WTC11 (cell line): ENCODE results near the gene ZNF20. TPM values are rescaled to one million over a fixed set of nuclear protein-coding genes. Genes with fewer than 3 reads are reported as not detected.
A peak's percentile ranks its signal among the peaks of the same experiment; 100 is the strongest.

Experiments used
- ATAC-seq: fragments of 200-7000 bp; cut with Tn5 transposase; 2 replicates; pipeline ENCODE4 v1.10.0; 2021; ENCODE audit warnings: mild to moderate bottlenecking, moderate library complexity
- CTCF ChIA-PET: fragments of 300-600 bp; sonication (Branson Sonifier 250); formaldehyde crosslinking; loops from one replicate; lab custom pipeline; 2021; ENCODE audit warnings: antibody characterized with exemption; lab: Charles Lee
- POLR2A ChIA-PET: fragments of 350-600 bp; sonication (Branson Sonifier 250); formaldehyde crosslinking; loops from one replicate; lab custom pipeline; 2021; ENCODE audit warnings: antibody characterized with exemption; lab: Charles Lee
- DNase-seq: peaks from one replicate; pipeline ENCODE4 v3.0.0; 2021; ENCODE audit warnings: low spot score
- H3K27ac Mint-ChIP-seq: 2 replicates; pipeline ENCODE4 v1.8.0; 2021; ENCODE audit warnings: mixed read lengths
- H3K27me3 Mint-ChIP-seq: 2 replicates; pipeline ENCODE4 v1.8.0; 2021; ENCODE audit warnings: low read depth, mild to moderate bottlenecking, moderate library complexity, mixed read lengths
- H3K36me3 Mint-ChIP-seq: 2 replicates; pipeline ENCODE4 v1.8.0; 2021; ENCODE audit warnings: mixed read lengths
- H3K4me1 Mint-ChIP-seq: 2 replicates; pipeline ENCODE4 v1.8.0; 2022; ENCODE audit warnings: mixed read lengths
- H3K4me3 Mint-ChIP-seq: 2 replicates; pipeline ENCODE4 v1.8.0; 2021; ENCODE audit warnings: mild to moderate bottlenecking, moderate library complexity, mixed read lengths
- H3K9me3 Mint-ChIP-seq: 2 replicates; pipeline ENCODE4 v1.8.0; 2021; ENCODE audit warnings: mixed read lengths
- ARID4B ChIP-seq: sonication (generic); formaldehyde crosslinking; IDR thresholded peaks from 2 replicates; pipeline ENCODE4 v1.8.0; 2023; ENCODE audit warnings: missing genetic modification reagents, mild to moderate bottlenecking, borderline replicate concordance
- ATF1 ChIP-seq: sonication (generic); formaldehyde crosslinking; IDR thresholded peaks from 2 replicates; pipeline ENCODE4 v1.8.1; 2023; ENCODE audit warnings: mild to moderate bottlenecking, moderate library complexity, missing genetic modification reagents
- CTCF ChIP-seq: fragments of 200-600 bp; IDR thresholded peaks from 2 replicates; pipeline ENCODE4 v1.8.0; 2022; ENCODE audit warnings: antibody characterized with exemption
- IRF1 ChIP-seq: sonication (generic); formaldehyde crosslinking; IDR thresholded peaks from 2 replicates; pipeline ENCODE4 v1.8.0; 2023; ENCODE audit warnings: missing genetic modification reagents
- MLX ChIP-seq: sonication (generic); formaldehyde crosslinking; IDR thresholded peaks from 2 replicates; pipeline ENCODE4 v1.8.1; 2023; ENCODE audit warnings: mild to moderate bottlenecking, missing genetic modification reagents, moderate library complexity
- NFE2L1 ChIP-seq: sonication (generic); formaldehyde crosslinking; IDR thresholded peaks from 2 replicates; pipeline ENCODE4 v1.8.1; 2023; ENCODE audit warnings: missing genetic modification reagents
- OVOL2 ChIP-seq: fragments of 250-450 bp; sonication (Bioruptor Pico); IDR thresholded peaks from 2 replicates; pipeline ENCODE4 v1.9.0; 2021; ENCODE audit warnings: mild to moderate bottlenecking, borderline replicate concordance
- RELA ChIP-seq: sonication (generic); formaldehyde crosslinking; IDR thresholded peaks from 2 replicates; pipeline ENCODE4 v1.8.1; 2022; ENCODE audit warnings: missing genetic modification reagents, mild to moderate bottlenecking, borderline replicate concordance
- SOX15 ChIP-seq: fragments of 250-450 bp; sonication (Bioruptor Pico); IDR thresholded peaks from 2 replicates; pipeline ENCODE4 v1.9.0; 2021; ENCODE audit warnings: mild to moderate bottlenecking
- STAT6 ChIP-seq: sonication (generic); formaldehyde crosslinking; conservative IDR thresholded peaks from 2 replicates; pipeline ENCODE4 v1.8.1; 2023; ENCODE audit warnings: mild to moderate bottlenecking, low read depth, missing genetic modification reagents, moderate library complexity
- TCF7 ChIP-seq: sonication (generic); formaldehyde crosslinking; IDR thresholded peaks from 2 replicates; pipeline ENCODE4 v1.8.0; 2022; ENCODE audit warnings: mild to moderate bottlenecking, low read depth, missing genetic modification reagents, moderate library complexity
- TEAD4 ChIP-seq: sonication (generic); formaldehyde crosslinking; IDR thresholded peaks from 2 replicates; pipeline ENCODE4 v1.8.0; 2022; ENCODE audit warnings: mild to moderate bottlenecking, missing genetic modification reagents
- TP53 ChIP-seq: sonication (generic); formaldehyde crosslinking; IDR thresholded peaks from 2 replicates; pipeline ENCODE4 v1.8.1; 2023; ENCODE audit warnings: mild to moderate bottlenecking, missing genetic modification reagents
- USF1 ChIP-seq: sonication (generic); formaldehyde crosslinking; IDR thresholded peaks from 2 replicates; pipeline ENCODE4 v1.8.0; 2022; ENCODE audit warnings: mild to moderate bottlenecking, missing genetic modification reagents
- USF2 ChIP-seq: sonication (generic); formaldehyde crosslinking; IDR thresholded peaks from 2 replicates; pipeline ENCODE4 v1.8.1; 2023; ENCODE audit warnings: mild to moderate bottlenecking, missing genetic modification reagents, moderate library complexity
- ZNF138 ChIP-seq: sonication (generic); formaldehyde crosslinking; conservative IDR thresholded peaks from 2 replicates; pipeline ENCODE4 v1.8.1; 2022; ENCODE audit warnings: mild to moderate bottlenecking, moderate library complexity, missing genetic modification reagents
- ZNF317 ChIP-seq: sonication (generic); formaldehyde crosslinking; IDR thresholded peaks from 2 replicates; pipeline ENCODE4 v1.8.1; 2023; ENCODE audit warnings: low read depth, mild to moderate bottlenecking, moderate library complexity, missing genetic modification reagents, borderline replicate concordance
- ZNF396 ChIP-seq: fragments of 250-450 bp; sonication (Bioruptor Pico); IDR thresholded peaks from 2 replicates; pipeline ENCODE4 v1.8.0; 2021; ENCODE audit warnings: mild to moderate bottlenecking, moderate library complexity, borderline replicate concordance
- ZNF423 ChIP-seq: fragments of 250-450 bp; sonication (Bioruptor Pico); IDR thresholded peaks from 2 replicates; pipeline ENCODE4 v2.1.2; 2022; ENCODE audit warnings: mild to moderate bottlenecking, moderate library complexity
- total RNA-seq: library from RNA; stranded (reverse); gene quantifications from 3 replicates; pipeline ENCODE4 v1.2.3, GENCODE V29; 2021

Gene ZNF20
- total RNA-seq, 1 experiment from 2014 or later = 7.8 TPM

GRCh38 chr19:12090807-12091206, 49.3 kb downstream of the ZNF20 start:
- CTCF ChIA-PET = interaction anchor here (0.5 to 5.6 kb wide), 53 partner anchors 8 to 1942 kb away, joined by 3 to 84 read pairs (median 6); partner anchors contain the start of genes MAN2B1, WDR83, ZNF136 and ZNF20
- H3K9me3 Mint-ChIP-seq = peaks cover 4% of the 10 kb centered on the region
- ATAC-seq = 0 out of 2 replicates have a peak, but pooled peaks have one; percentile 11
- peak overlapping the region; percentile 7; the same call in 1 of the 2 replicates for H3K27ac Mint-ChIP-seq
- peak overlapping the region; percentile 13 for H3K4me3 Mint-ChIP-seq
- POLR2A ChIA-PET = interaction anchor here (1.3 to 2.3 kb wide), 2 partner anchors 38 to 50 kb away, joined by 3 to 17 read pairs; partner anchors contain the start of genes ZNF20 and ZNF878
- H3K27me3 Mint-ChIP-seq = no peaks in the 10 kb centered on the region
- TF ChIP-seq ZNF423 (peak; percentile 58), ZNF138 (CRISPR knock-in tag) (no peak), RELA (CRISPR knock-in tag) (no peak), USF2 (CRISPR knock-in tag) (no peak), MLX (CRISPR knock-in tag) (no peak), NFE2L1 (no peak), SOX15 (no peak), IRF1 (CRISPR knock-in tag) (no peak), TP53 (no peak), CTCF (peak; percentile 73), ZNF317 (CRISPR knock-in tag) (no peak), ATF1 (CRISPR knock-in tag) (no peak), TEAD4 (CRISPR knock-in tag) (no peak), TCF7 (CRISPR knock-in tag) (no peak), ZNF396 (no peak), USF1 (CRISPR knock-in tag) (no peak)
- TF ChIP-seq, all 79 proteins: peak for 2
- peaks cover 18% of the 10 kb centered on the region for H3K36me3 Mint-ChIP-seq
- peaks cover 12% of the 10 kb centered on the region for H3K4me1 Mint-ChIP-seq
- peak; percentile 75 for DNase-seq

- CTCF ChIA-PET = interaction anchor here (2.3 to 2.4 kb wide), 2 partner anchors 26 to 56 kb away, joined by 8 to 9 read pairs; partner anchors contain the start of gene ZNF20
- ATAC-seq (no peak), DNase-seq (no peak)
- no peak overlapping the region for H3K4me3 Mint-ChIP-seq
- peaks cover 19% of the 10 kb centered on the region for H3K36me3 Mint-ChIP-seq
- no peak overlapping the region for H3K27ac Mint-ChIP-seq
- H3K4me1 Mint-ChIP-seq = no peaks in the 10 kb centered on the region
- peaks cover 15% of the 10 kb centered on the region for H3K9me3 Mint-ChIP-seq
- H3K27me3 Mint-ChIP-seq = no peaks in the 10 kb centered on the region
- POLR2A ChIA-PET = interaction anchor here (0.6 kb wide), 1 partner anchor 769 kb away, joined by 8 read pairs; no protein-coding TSS in a partner anchor
- TF ChIP-seq ZNF138 (CRISPR knock-in tag) (no peak), OVOL2 (CRISPR knock-in tag) (no peak), STAT6 (no peak), ARID4B (CRISPR knock-in tag) (no peak), USF2 (CRISPR knock-in tag) (no peak), ZNF423 (no peak)
Measured at GRCh38 chr19:12085074-12085818, 54.9 kb downstream of the ZNF20 start.
